ENCODE measurements around the gene ZC3HAV1L. TPM values are rescaled to one million over a fixed set of nuclear protein-coding genes. Genes with fewer than 3 reads are reported as not detected.
A peak's percentile ranks its signal among the peaks of the same experiment; 100 is the strongest.

ZC3HAV1L gene
- total and polyA plus RNA-seq, 2 experiments from 2014 or later: 2.0 to 11.3 TPM

DNA sequence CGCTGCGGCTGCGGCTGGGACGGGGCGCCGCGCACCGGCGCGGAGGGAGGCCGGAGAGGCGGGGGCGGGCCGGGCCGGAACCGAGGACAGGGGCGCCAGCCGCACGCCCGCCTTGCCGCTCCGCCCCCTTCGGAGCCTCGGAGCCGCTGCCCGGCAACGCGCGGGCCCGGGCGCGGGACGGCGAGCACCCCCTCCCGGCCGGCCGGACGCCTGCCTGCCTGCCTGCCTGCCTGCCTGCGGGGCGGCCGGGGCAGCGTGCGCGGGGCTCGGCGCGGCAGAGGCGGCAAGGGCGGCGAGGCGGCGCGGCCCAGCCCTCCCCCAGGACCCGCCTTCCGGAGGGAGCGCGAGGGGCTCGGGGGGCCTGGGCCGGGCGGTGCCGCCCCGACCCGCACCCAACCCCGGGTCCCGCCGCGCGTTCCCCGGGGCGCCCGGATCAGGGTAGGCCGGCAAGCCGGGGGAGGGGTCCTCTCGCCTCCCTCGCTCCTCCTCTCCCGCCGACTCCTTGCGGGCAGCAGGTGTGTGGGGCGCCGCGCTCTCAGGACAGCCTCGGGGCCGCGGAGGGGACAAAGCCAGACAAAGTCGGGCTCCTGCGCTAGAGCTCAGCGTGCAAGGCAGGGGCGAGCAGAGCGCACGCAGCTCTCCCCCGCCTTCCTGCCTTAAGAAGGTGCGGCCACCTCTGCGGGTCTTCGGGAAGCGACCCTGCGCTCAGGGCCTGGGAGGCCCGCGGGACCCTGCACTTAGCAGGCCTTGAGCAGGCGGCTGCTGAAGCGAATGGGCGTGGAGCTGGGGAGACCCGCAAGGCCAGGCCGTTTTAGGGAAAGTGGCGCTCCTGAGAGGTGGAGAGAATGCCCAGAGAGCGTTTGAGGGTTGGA lies 54.3 kb downstream of the ZC3HAV1L start, which contains the start of gene KIAA1549:
TSS of gene KIAA1549 (minus strand) at position 58 of the 872 bp plus-strand sequence. CDS start 120 bp downstream, outside the sequence.
- Histone ChIP-seq H3K9me2 (ENCODE audit: insufficient read depth) (no peaks in the 10 kb centered on the region), H3K4me2 (peak within 1 kb of the TSS; percentile 100), H2AFZ (peak within 1 kb of the TSS; percentile 100), H3K36me3 (ENCODE audit: insufficient read depth) (no peaks in the 10 kb centered on the region), H3F3A (replicated peaks; ENCODE audit: low read depth) (peaks cover 21% of the 10 kb centered on the region), H3K27me3 (ENCODE audit: insufficient read depth) (peaks cover 29% of the 10 kb centered on the region), H3K27ac (ENCODE audit: low read depth) (no peak within 1 kb of the TSS), H4K20me1 (replicated peaks; ENCODE audit: insufficient read depth) (no peaks in the 10 kb centered on the region), H3K4me1 (ENCODE audit: insufficient read depth) (peaks cover 25% of the 10 kb centered on the region), H3K79me2 (replicated peaks; ENCODE audit: insufficient read depth) (peaks cover 42% of the 10 kb centered on the region), H3K4me3 (peak within 1 kb of the TSS; percentile 92)
- Mint-ChIP-seq H3K36me3 (ENCODE audit: low read depth) (peaks cover 5% of the 10 kb centered on the region; the same call in 1 of the 3 replicates), H3K27me3 (ENCODE audit: insufficient read depth, low read depth, poor library complexity) (peaks cover 19% of the 10 kb centered on the region), H3K9me3 (no peaks in the 10 kb centered on the region; the same call in 1 of the 3 replicates), H3K4me3 (peak within 1 kb of the TSS; percentile 91), H3K27ac (peak within 1 kb of the TSS; percentile 94), H3K4me1 (peaks cover 37% of the 10 kb centered on the region)
- TF ChIP-seq, protein P1, sequence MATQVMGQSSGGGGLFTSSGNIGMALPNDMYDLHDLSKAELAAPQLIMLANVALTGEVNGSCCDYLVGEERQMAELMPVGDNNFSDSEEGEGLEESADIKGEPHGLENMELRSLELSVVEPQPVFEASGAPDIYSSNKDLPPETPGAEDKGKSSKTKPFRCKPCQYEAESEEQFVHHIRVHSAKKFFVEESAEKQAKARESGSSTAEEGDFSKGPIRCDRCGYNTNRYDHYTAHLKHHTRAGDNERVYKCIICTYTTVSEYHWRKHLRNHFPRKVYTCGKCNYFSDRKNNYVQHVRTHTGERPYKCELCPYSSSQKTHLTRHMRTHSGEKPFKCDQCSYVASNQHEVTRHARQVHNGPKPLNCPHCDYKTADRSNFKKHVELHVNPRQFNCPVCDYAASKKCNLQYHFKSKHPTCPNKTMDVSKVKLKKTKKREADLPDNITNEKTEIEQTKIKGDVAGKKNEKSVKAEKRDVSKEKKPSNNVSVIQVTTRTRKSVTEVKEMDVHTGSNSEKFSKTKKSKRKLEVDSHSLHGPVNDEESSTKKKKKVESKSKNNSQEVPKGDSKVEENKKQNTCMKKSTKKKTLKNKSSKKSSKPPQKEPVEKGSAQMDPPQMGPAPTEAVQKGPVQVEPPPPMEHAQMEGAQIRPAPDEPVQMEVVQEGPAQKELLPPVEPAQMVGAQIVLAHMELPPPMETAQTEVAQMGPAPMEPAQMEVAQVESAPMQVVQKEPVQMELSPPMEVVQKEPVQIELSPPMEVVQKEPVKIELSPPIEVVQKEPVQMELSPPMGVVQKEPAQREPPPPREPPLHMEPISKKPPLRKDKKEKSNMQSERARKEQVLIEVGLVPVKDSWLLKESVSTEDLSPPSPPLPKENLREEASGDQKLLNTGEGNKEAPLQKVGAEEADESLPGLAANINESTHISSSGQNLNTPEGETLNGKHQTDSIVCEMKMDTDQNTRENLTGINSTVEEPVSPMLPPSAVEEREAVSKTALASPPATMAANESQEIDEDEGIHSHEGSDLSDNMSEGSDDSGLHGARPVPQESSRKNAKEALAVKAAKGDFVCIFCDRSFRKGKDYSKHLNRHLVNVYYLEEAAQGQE (IDR thresholded peaks at IDR 0.05; ENCODE audit: unreplicated experiment): no peak
- TF ChIP-seq, protein P2, sequence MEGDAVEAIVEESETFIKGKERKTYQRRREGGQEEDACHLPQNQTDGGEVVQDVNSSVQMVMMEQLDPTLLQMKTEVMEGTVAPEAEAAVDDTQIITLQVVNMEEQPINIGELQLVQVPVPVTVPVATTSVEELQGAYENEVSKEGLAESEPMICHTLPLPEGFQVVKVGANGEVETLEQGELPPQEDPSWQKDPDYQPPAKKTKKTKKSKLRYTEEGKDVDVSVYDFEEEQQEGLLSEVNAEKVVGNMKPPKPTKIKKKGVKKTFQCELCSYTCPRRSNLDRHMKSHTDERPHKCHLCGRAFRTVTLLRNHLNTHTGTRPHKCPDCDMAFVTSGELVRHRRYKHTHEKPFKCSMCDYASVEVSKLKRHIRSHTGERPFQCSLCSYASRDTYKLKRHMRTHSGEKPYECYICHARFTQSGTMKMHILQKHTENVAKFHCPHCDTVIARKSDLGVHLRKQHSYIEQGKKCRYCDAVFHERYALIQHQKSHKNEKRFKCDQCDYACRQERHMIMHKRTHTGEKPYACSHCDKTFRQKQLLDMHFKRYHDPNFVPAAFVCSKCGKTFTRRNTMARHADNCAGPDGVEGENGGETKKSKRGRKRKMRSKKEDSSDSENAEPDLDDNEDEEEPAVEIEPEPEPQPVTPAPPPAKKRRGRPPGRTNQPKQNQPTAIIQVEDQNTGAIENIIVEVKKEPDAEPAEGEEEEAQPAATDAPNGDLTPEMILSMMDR (conservative IDR thresholded peaks at IDR 0.05; ENCODE audit: low read depth in 2 of 2): peak in 1 of 2 experiments; percentile 54; a peak in 2 of 4 replicates
- ATAC-seq: peak; percentile 72
- peak; percentile 85 for DNase-seq (ENCODE audit: low spot score)

- peak overlapping the region; percentile 92 for H3K4me3 ChIP-seq
- no peaks in the 10 kb centered on the region for H4K20me1 ChIP-seq (replicated peaks; ENCODE audit: insufficient read depth)
- Mint-ChIP-seq H3K27me3 (ENCODE audit: insufficient read depth, low read depth, poor library complexity) (peaks cover 19% of the 10 kb centered on the region), H3K9me3 (no peaks in the 10 kb centered on the region), H3K4me1 (peaks cover 43% of the 10 kb centered on the region), H3K27ac (peak overlapping the region; percentile 94), H3K4me3 (peak overlapping the region; percentile 91), H3K36me3 (ENCODE audit: low read depth) (peaks cover 5% of the 10 kb centered on the region; the same call in 1 of the 3 replicates)
- peak; percentile 14 for ATAC-seq
- H3K79me2 ChIP-seq (replicated peaks; ENCODE audit: insufficient read depth): peaks cover 49% of the 10 kb centered on the region
- no peaks in the 10 kb centered on the region for H3K9me2 ChIP-seq (ENCODE audit: insufficient read depth)
- peaks cover 29% of the 10 kb centered on the region for H3K27me3 ChIP-seq (ENCODE audit: insufficient read depth)
- peaks cover 33% of the 10 kb centered on the region for H3K4me1 ChIP-seq (ENCODE audit: insufficient read depth)
- H2AFZ ChIP-seq: peak overlapping the region; percentile 100
- H3K27ac ChIP-seq (ENCODE audit: low read depth): no peak overlapping the region
- DNase-seq (ENCODE audit: low spot score): peak; percentile 66
- no peaks in the 10 kb centered on the region for H3K36me3 ChIP-seq (ENCODE audit: insufficient read depth)
- peak overlapping the region; percentile 100 for H3K4me2 ChIP-seq
- peaks cover 25% of the 10 kb centered on the region for H3F3A ChIP-seq (replicated peaks; ENCODE audit: low read depth)
- TF ChIP-seq ETS1 (IDR thresholded peaks at IDR 0.05) (no peak), EZH2 (IDR thresholded peaks at IDR 0.05; ENCODE audit: low read depth, unreplicated experiment) (no peak), CREB1 (CRISPR knock-in tag; IDR thresholded peaks at IDR 0.05; ENCODE audit: low read depth) (no peak), NANOG (IDR thresholded peaks at IDR 0.05; ENCODE audit: borderline replicate concordance) (no peak), POLR2AphosphoS5 (IDR thresholded peaks at IDR 0.05; ENCODE audit: low read depth) (no peak)
- TF ChIP-seq, protein P1 (IDR thresholded peaks at IDR 0.05; ENCODE audit: unreplicated experiment): no peak
- TF ChIP-seq, protein P2 (conservative IDR thresholded peaks at IDR 0.05; ENCODE audit: low read depth in 2 of 2): no peak
Measured at GRCh38 chr7:138980563-138981291, 55.1 kb downstream of the ZC3HAV1L start.

All from GM23338 (cell line).